ENCODE measurements around the gene CPXM1.
"Not testable (repeated sequence)": the region's sequence is repeated elsewhere in the genome, so short reads cannot be mapped to it uniquely, and the experiment has no call there.

Gene CPXM1

DNA sequence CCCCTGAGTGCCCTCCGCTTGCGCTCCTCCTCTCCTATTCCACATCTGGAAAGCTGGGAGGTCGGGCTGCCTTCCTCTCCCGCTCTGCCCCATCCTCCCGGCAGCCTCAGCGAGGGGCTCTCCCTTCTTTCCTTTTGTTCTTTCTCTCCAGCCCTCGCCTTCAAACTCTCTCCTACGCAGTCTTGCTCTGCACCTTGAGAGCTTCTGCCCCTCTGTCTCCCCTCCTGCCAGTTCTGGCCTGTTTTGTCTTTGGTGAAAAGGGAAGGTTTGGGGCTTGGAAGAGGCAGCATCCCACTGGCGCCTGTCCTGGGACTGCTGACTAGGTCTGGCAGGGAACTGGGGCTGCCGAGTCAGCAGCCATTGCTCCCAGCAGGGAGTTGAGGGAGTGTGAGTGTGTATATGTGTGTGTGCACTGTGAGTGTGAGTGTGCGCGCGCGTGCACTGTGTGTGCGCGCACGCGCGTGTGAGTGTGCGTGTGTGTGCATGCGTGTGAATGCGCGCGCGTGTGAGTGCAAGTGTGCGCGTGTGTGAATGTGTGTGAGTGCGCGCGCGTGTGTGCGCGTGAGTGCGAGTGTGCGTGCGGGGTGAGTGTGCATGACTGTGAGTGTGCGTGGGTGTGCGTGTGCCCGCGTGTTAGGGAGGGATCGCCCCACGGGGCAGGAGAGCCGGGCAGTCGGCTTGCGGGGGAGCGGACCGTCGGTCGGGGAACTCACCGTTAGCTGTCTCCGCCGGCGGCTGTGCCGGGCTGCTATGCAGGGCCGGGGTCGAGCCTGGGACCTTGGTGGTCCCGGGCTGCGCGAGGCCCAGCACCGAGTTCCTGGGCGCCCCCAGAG is 523 bp downstream of the CPXM1 start:
- DNase-seq = peak; percentile 10

DNA sequence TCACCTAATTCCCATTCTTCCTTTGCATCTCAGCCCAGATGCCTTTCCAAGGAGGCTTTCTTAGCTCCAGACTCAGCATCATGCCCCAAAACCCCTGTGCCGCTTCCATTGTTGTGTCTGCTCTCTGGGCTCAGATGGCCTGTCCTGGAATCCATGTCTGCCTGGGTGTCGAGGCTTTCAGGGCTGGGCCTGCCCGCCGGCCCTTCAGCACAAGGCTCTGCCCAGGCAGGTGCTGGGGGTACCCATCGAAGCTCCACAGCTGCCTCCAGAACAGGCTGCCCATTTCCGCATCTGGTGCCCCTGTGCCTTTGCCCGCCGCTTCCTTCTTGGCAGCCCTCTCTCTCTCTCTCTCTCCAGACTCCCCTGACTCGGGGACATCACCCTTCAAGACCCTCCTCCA is 1.2 kb downstream of the CPXM1 start:
- no peak for DNase-seq

DNA sequence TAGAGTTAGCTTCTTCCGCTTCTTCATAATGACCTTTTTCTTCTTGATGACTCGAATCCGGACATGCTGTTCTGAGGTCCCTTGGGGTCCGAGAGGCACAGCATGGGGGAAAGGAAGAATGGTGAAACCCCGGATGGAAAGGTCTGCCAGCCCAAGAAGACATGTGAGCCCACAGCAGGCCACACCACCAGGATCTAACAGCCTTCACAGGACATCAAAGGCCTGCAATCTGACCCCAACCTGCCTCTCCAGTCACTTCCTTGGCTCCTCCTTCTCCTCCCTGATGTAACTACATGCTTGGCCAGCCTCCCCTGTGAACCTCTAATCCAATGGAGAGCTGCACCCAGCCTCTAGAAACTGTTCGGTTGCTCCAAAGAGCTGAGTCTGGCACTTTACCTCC is 1.6 kb downstream of the CPXM1 start:
- DNase-seq = no peak

DNA sequence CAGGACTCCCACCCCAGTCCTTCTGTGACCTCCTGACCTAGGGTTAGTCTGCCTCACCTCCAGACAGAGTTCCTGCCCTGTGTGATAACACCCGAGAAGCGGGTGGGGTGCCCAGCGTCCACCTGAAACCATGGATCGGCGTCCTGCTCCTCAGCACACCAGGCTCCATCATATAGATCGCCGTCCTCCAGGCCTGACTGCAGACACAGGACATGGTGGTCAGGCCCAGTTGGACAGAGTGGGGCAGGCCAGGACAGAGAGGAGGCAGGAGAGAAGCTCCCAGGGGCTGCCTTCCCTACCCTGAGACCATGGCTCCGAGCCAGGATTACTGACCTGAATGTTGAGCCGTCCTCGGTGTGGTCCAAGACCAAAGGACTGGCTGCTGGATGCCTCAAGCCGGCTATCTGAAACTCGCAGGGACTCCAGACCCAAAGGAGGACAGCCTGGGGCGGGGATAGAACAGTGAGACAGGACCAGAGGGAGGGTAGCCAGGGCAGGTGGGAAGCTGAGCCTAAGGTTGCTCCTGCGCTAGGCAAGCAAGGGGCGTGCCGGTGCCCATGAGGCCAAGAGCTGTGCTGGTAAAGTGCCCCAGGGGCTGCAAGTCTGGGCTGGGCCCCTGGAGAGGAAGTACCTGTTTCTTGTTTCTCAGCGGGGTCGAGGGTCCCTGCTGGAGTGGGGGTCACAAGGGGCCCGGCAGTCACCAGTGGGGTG is 2.2 kb downstream of the CPXM1 start:
- no peak for DNase-seq

DNA sequence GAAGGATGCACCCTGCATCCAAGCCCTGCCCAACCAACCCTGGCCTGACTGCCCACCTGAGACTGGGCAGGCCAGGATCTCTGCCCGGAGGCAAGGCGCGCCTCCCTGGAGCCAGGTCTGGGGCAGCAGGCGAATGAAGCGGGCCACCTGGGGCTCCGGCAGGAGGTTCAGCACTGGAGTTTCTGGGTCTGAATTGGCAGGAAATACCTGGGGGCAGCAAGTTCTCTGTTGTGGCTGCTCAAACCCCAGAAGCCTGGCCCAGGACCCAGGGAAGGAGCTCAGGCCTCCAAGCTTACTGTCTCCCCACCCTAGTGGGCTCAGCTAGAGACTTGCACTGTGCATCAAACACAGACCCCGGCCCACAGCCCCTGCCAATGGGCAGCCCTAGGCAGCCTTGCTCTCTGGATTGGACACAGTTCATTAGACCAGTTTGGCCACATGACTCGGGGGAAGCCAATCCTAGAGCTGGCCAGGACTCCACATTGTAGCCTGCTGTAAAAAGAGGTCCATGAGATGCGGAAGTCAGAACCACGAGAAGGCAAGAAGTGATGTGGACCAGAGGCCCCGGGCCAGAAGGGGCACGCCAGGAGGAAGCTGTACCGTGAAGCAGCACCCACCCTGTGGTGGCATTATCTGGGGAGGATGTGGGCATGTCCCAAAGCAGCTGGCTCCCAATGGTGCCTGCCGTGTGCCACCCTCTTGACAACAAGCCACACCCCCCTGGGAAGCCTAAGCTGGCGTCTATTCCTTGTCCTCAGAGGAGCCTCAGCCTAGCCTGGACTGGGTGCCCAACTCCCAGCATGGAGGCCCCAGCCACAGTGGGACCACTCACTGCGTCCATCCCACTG is 3.1 kb downstream of the CPXM1 start:
- DNase-seq = no peak

DNA sequence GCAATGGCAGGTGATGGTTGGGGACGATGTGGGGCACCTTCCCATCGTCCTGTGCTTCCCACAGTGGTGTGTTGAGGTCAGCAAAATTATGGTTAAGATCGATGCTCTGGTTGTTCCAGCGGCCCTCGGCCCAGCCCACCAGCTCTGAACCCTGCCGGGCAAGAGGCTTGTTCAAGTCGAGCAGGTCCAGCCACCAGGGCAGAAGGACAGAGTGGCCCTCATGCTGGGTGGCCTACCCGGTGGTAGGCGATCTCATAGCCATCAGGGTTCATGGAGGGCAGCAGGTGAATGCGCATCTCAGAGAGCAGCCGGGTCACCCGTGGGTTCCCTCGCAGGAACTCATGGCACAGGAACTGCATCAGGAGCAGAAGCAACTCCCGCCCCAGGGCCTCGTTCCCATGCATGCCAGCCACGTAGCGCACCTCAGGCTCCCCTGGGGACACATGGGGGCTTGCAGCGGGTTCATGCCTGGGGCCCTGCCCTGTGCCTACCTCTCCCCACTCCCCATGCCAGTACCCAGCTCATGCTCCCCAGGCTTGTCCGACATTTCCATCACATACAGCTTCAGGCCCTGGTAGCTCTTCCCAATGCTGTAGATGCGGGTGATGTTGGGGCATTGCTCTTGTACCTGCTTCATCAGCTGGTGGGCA is 4.3 kb downstream of the CPXM1 start:
- no peak for DNase-seq

DNA sequence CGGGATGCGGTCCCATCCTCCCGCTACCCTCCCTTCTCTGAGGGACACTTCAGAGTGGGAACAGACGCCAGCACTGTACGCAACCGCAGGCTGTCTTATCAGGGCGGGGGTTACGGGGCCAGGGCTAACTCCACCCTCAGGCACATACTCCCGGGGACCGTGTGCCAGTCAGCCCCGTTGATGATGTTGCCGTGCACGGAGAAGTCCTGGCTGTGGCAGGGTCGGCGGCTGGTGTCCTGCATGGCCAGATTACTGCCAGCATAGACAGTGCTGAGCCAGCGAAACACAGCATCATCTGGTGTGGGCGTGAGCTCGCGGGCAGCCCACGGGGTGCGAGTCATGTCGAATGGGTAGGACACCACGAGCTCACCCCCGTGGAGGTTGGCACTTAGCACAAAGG is 5.0 kb downstream of the CPXM1 start:
- DNase-seq = no peak

DNA sequence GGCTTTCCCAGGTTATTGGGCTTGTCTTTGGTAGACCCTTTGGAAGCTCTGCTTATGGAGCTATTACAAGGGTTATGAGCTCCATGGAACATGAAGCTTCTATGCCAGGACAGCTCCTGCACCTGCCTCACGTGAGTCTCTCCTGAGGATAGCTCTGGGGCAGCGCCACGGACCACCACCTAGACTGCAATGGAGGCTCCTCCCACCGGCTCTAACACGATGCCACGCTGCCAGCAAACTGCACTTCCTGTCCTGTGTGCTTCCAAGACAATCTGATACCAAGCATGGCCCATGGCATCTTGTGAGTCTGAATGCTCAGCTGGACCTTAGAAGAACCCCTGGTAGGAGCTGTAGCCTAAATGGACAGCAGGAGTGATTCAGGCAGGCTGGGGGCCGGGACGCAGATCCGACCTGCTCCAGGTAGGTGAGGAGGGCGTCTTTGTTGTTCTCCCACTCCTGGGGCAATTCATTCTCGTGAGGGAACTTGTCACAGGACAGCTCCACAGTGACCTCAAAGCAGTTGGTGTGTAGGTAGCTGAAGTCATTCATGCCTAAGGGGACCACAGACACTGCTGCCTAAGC is 5.5 kb downstream of the CPXM1 start:
- no peak for DNase-seq

DNA sequence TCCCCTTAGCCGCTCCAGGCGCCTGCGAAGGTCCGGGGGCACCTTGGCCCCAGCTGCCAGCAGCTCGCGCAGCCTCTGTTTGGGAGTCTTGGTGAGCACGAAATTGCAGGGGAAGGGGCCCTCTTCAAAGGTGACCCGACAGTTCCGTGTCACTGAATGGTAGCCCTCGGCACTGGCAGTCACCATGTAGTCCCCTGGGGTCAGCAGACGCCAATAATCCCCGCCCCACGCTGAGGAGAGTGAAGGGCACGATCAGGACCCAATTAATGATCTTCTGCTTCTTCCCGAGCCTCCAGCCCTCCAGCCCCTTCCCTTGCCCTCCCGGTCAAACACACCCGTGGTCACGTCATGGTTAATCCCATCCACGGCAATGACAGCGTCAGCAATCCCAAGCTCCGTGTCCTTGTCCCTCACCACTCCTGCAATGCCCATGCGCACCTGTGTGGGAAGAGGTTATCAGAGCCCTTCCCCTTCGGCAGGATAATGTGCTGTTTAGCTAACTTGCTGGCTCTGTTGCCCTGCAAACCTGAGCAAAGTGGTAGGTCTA is 6.2 kb downstream of the CPXM1 start:
- no peak for DNase-seq

DNA sequence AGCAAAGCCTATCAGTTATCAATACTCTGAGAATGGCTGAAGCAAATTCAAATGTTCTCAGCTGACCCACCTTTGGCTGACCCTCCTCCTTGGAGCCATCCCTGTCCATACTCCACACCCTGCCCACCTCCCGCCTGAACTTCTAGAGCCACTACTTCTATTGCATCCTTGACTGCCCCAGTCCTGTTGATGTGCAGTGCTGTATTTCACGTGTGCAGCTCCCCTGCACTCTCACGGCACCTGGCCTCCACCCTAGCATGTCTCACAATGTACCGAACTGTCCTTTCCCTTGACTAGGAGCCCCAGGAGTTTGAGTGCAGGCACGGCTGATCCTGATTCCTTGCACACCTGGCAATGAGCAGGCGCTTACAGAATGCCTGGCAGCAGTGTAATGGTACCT is 7.0 kb downstream of the CPXM1 start:
- DNase-seq = no peak

DNA sequence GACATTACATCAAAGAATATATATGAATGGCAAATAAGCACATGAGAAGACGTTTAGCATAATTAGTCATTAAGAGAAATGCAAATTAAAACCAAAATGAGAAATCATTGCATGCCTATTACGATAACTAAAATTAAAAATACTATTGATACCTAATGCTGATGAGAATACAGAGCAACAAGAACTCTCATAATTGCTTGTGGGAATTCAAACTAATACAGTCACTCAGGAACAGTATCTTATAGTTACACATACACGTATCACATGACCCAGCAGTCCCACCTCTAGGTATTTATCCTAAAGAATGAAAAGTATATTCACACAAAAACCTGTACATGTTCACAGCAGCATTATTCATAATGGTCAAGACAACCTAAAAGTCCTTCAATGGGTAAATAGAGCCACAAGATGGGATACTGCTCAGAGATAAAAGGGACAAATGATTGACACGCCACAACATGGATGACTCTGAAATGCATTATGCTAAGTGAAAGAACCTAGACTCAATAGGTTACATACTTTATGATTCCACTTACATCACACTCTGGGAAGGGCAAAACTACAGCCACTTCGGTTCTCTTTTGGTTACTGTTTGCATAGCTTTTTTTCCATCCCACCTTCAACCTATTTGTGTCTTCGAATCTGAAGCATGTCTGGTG is 16.4 kb downstream of the CPXM1 start:
- no peak for DNase-seq

DNA sequence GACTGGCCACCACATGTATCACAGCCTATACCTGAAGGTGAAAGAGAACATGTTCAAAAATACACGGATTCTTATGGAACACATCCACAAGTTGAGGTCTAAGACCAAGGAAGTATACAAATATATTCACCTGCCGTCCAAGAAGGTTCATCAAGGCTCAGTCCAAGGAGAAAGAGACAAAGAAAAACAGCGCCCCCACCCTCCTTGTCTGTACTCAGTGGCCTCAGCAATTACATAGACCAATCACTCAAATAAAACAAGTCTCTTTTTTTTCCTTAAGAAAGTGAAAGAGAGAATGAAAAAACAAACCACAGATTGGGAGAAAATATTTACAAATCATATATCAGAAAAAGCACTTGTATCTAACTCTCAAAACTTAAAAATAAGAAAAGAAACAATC is 19.5 kb downstream of the CPXM1 start:
- DNase-seq = no peak

DNA sequence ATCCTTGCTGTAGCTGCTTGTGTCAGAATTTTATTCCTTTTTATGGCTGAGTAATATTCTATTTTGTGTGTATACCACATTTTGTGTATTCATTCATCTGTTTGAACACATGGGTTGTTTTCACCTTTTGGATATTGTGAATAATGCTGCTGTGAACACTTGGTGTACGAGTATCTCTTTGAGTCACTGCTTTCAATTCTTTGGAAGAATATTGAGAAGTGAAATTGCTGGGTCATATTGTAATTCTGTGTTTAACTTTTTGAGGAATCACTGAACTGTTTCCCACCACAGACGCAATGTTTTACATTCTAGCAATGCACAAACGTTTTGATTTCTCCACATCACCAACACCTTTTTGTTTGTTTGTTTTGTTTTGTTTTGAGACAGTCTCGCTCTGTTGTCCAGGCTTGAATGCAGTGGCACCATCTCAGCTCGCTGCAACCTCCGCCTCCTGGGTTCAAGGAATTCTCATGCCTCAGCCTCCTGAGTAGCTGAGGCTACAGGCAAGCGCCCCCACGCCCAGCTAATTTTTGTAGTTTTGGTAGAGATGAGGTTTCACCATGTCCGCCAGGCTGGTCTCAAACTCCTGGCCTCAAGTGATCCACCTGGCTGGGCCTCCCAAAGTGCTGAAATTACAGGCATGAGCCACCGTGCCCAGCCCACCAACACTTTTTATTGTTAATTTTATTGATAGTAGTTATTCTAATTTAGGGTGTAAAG is 21.7 kb downstream of the CPXM1 start:
- DNase-seq = no peak

DNA sequence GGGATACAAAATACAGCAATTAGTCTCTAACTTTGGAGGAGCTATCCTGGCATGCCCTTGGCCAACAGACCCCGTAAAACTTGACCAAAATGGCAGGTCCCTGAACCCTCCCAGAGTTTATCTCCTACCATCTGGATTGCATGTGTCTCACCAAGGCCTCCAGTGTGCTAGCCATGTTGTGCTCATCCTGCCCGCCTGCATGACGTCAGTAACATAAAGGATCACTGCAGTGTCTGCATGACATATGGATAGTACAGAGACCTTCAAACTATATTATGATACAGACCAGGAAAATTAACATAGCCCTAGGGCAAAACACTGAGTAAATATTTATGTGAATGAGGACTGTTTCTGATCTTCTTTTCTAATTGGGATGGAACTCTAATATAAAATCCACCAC is 25.3 kb downstream of the CPXM1 start:
- no peak for DNase-seq

DNA sequence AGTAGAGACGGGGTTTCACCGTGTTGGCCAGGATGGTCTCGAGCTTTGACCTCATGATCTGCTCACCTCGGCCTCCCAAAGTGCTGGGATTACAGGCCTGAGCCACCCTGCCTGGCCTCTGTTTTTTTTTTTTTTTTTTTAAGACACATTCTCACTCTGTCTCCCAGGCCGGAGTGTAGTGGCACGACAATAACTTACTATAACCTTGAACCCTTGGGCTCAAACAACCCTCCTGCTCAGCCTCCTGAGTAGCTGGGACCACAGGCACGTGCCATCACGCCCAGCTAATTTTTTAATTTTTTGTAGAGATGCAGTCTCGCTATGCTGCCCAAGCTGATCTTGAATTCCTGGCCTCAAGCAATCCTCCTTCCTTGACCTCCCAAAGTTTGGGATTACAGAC is 26.6 kb downstream of the CPXM1 start:
- no peak for DNase-seq

DNA sequence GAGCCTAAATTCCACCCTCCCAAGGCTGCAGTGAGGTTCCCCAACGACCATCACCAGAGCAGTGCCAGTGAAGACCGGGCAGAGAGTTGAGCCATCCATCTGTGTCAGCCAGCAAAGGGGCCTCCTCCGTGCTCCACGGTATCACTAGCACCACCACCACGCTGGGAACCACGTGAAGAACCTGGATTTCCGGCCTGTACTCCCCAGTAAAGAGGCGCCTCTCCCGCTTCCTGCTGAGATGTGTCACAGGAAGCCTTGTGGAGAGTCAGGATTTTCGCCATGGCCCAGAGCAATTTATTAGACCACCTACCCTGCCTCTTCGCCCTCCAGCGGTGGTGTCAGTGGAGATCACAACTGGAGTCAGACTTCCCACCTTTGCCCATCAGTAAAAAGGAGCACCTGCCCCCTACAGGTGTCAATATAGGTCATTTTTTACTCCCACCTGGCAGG is 28.8 kb downstream of the CPXM1 start:
- DNase-seq = no peak

DNA sequence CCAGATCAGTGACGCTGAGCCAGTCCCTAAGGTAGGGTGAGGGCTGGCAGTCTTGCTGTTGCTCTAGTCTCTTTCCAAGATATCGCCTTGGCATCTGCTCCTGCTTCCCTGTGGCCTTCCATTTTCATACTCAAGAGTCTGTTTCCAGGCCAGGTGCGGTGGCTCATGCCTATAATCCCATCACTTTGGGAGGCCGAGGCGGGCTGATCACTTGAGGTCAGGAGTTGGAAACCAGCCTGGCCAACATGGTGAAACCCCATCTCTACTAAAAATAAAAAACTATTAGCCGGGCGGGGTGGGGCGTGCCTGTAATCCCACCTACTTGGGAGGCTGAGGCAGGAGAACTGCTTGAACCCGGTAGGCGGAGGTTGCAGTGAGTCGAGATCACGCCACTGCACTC is 30.3 kb downstream of the CPXM1 start:
- not testable (repeated sequence) for DNase-seq

DNA sequence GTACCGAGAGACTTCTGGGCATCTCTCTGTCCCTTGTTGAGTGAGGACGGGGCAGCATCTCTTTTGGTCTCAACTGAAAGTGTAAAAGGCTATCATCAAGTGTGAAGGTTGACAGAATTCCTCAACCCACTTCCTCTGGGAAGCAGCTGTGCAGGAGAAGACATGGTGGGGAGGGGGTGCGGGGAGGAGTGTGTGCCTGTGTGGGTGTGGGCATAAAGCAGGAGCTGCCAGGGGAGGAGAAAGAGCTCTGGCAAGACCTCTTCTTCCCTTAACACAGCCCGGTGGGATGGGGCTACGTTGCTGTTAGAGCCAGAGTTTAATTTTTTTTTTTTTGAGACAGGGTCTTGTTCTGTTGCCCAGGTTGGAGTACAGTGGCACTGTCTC is 31.8 kb downstream of the CPXM1 start:
- DNase-seq = no peak

DNA sequence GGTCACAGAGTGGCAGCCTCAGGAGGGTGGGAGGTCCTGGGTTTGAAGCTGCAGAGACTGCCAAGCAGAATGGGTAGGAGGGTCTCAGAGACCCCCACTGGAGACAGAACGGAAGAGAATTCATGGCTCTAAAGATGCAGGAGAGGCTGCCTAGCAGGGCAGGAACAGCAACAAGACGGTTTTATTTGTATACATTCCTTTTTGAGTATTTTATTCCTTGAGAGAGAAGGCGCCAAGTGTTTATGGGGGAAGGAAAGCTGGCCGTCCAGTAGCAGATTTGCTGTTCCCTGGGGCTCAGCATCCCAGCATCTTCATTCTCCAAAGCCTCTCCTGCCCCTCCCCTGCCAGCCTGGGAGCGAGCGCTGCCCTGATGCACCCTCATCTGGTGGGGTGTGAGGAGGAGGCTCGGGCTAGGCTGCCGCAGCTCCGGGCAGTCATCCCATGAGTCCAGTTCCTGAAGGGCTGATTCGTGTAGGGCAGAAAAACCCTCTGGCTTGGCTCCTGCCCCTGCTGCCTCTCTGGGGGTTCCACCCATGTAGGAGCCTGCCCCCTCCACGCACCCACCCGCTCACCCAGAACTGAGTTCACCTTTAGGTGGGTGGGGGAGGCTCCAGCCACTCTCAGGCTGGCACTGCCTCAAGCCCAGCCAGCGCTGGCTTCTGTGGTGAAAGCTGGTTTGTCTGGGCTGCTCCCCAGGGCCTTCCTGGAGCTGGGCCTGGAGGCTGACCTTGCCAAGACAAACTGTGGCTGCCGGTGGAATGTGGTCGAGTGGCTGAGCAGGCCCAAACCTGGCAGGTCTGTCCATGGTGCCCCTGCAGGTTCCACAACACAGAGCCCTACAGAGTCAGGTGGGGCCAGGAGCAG is 32.4 kb downstream of the CPXM1 start:
- no peak for DNase-seq

DNA sequence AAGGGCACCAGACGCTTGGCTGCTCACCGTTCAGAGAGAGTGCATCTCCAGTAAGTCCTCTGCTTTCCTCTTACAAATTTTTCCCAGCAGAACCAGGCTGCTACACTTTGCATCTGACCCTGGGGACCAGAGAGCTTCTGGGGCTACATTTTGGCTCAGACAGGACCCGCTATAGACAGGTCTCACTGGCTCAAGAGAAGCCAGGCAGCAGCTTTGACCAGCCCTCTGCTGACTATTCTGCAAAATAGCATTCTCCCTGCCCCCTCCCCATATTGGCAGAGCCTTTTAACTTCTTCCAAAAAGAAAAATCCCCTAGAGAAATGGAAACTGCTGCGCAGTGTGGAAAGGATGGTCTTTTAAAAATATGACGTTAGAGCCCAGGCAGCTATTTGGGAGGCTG is 37.2 kb downstream of the CPXM1 start:
- no peak for DNase-seq

All from NCI-H2171 treated with DMSO at 0.1 percent for 48 hours (cell line).